SH-SY5Y (cell line): ENCODE data around the gene ME1.

Source experiments
- GATA2 ChIP-seq: IDR thresholded peaks from 2 replicates; pipeline ENCODE4 v1.6.1; 2011; ENCODE audit warnings: mild to moderate bottlenecking, low read depth, low read length
- GATA3 ChIP-seq: IDR thresholded peaks from 2 replicates; pipeline ENCODE4 v1.6.1; 2011; ENCODE audit warnings: low read depth, mild to moderate bottlenecking, low read length, moderate library complexity

DNA sequence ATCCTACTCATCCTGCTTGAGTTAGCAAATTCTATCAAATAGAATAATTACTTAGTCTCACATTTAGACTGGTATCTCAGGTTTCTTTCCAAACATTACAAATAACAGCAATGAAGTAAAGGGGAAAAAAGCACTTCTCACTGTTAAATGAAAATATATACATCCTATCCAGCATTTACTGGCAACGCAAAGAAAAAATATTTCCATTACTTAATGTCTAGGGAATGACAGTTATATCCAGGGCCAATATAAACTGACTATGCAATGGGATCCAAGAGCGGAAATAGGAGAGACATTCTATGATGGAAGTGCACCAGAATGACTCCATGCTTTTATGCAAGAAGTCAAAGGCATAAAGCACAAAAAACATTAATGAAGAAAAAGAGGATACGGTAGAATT lies 60.3 kb downstream of the ME1 start:
- TF ChIP-seq GATA2 (no peak), GATA3 (no peak)
